B cell (primary cell): Measurements from ENCODE around the gene POLL. TPM values are rescaled to one million over a fixed set of nuclear protein-coding genes. Genes with fewer than 3 reads are reported as not detected.

Experiments
- ATAC-seq: fragments of 200-7000 bp; cut with Tn5 transposase; one replicate; pipeline ENCODE4 v1.10.0; 2021; ENCODE audit warnings: low read depth, mild to moderate bottlenecking, moderate number of reproducible peaks, moderate library complexity
- CTCF ChIA-PET: fragments of 350-600 bp; sonication (Branson Sonifier 250); formaldehyde crosslinking; loops from one replicate; lab custom pipeline; 2021; ENCODE audit warnings: antibody characterized with exemption, inconsistent platforms; lab: Charles Lee
- POLR2A ChIA-PET: fragments of 350-600 bp; sonication (Branson Sonifier 250); formaldehyde crosslinking; loops from one replicate; lab custom pipeline; 2021; ENCODE audit warnings: antibody characterized with exemption; lab: Charles Lee
- DNase-seq: peaks from one replicate; pipeline ENCODE4 v3.0.0; 2013
- H2AFZ ChIP-seq: 2 replicates; pipeline ENCODE4 v1.6.1; 2012; ENCODE audit warnings: mild to moderate bottlenecking, low read depth, low read length; ENCODE audit not compliant: insufficient read depth, poor library complexity, severe bottlenecking
- H3K27ac ChIP-seq, 2 donors: 1 replicate in 1 of 2; 2 replicates in 1 of 2; pipeline ENCODE4 v1.5.1; 2012 to 2013; ENCODE audit warnings: low read length in 2 of 2, mild to moderate bottlenecking in 2 of 2, moderate library complexity in 1 of 2
- H3K27me3 ChIP-seq, 4 experiments: fragments of 200-600 bp in 1 of 4; sonication (generic) in 1 of 4; replicated peaks in 1 of 4; 1 replicate in 2 of 4; 2 replicates in 2 of 4; pipeline versions ENCODE4 v1.6.1 to v1.7.0; 2013 to 2016; ENCODE audit warnings: low read length in 3 of 4, mild to moderate bottlenecking in 2 of 4, mixed read lengths in 1 of 4, moderate library complexity in 1 of 4; ENCODE audit not compliant: insufficient read depth in 4 of 4, control insufficient read depth in 3 of 4; ENCODE audit errors: control extremely low read depth in 1 of 4
- H3K36me3 ChIP-seq, 2 experiments: replicated peaks in 1 of 2; 1 replicate in 1 of 2; 2 replicates in 1 of 2; pipeline versions ENCODE4 v1.6.1 to v1.7.1; 2013; ENCODE audit warnings: low read length in 1 of 2; ENCODE audit not compliant: insufficient read depth in 2 of 2, control insufficient read depth in 1 of 2; ENCODE audit errors: control extremely low read depth in 1 of 2, extremely low read depth in 1 of 2
- H3K4me1 ChIP-seq, 2 donors: fragments of 200-600 bp in 1 of 2; sonication (generic) in 1 of 2; 1 replicate in 1 of 2; 2 replicates in 1 of 2; pipeline versions ENCODE4 v1.5.1 to v1.6.1; 2013 to 2017; ENCODE audit warnings: low read length in 2 of 2; ENCODE audit not compliant: control insufficient read depth in 2 of 2, insufficient read depth in 2 of 2
- H3K4me2 ChIP-seq: replicated peaks from 2 replicates; pipeline ENCODE3; 2012; ENCODE audit warnings: mild to moderate bottlenecking, low read depth, low read length; ENCODE audit not compliant: poor library complexity, severe bottlenecking
- H3K4me3 ChIP-seq, 5 experiments: fragments of 200-600 bp in 1 of 5; sonication (generic) in 1 of 5; 1 replicate in 3 of 5; 2 replicates in 2 of 5; pipeline versions ENCODE4 v1.5.1 to v1.7.0; 2011 to 2016; ENCODE audit warnings: low read length in 4 of 5, mild to moderate bottlenecking in 4 of 5, low read depth in 2 of 5, control low read depth in 1 of 5, moderate library complexity in 1 of 5; ENCODE audit not compliant: insufficient read depth in 1 of 5; ENCODE audit errors: control extremely low read depth in 1 of 5, extremely low read depth in 1 of 5
- H3K79me2 ChIP-seq: fragments of 200-600 bp; sonication (generic); one replicate; pipeline ENCODE4 v1.6.0; 2016; ENCODE audit warnings: low read length; ENCODE audit not compliant: control insufficient read depth, insufficient read depth
- H3K9ac ChIP-seq: fragments of 200-600 bp; sonication (generic); 2 replicates; pipeline ENCODE4 v1.6.1; 2017; ENCODE audit warnings: mild to moderate bottlenecking, low read length, moderate library complexity
- H3K9me3 ChIP-seq, 3 donors: one replicate each; pipeline versions ENCODE4 v1.6.1 to v1.7.1; 2013; ENCODE audit warnings: low read length in 2 of 3; ENCODE audit not compliant: control insufficient read depth in 2 of 3, insufficient read depth in 1 of 3; ENCODE audit errors: control extremely low read depth in 1 of 3
- H4K20me1 ChIP-seq: 2 replicates; pipeline ENCODE4 v1.6.0; 2012; ENCODE audit warnings: mild to moderate bottlenecking, low read length; ENCODE audit not compliant: insufficient read depth, control insufficient read depth, poor library complexity, severe bottlenecking
- H3K27ac Mint-ChIP-seq: one replicate; pipeline ENCODE4 v1.8.0; 2021; ENCODE audit warnings: mixed read lengths
- H3K27me3 Mint-ChIP-seq: one replicate; pipeline ENCODE4 v1.8.0; 2021; ENCODE audit warnings: mixed read lengths
- H3K4me1 Mint-ChIP-seq: one replicate; pipeline ENCODE4 v1.8.0; 2021; ENCODE audit warnings: mixed read lengths
- H3K4me3 Mint-ChIP-seq: one replicate; pipeline ENCODE4 v1.8.0; 2021; ENCODE audit warnings: mixed read lengths
- H3K9me3 Mint-ChIP-seq: one replicate; pipeline ENCODE4 v1.8.0; 2022; ENCODE audit warnings: mixed read lengths; ENCODE audit not compliant: insufficient read depth
- EZH2 ChIP-seq: IDR thresholded peaks from 2 replicates; pipeline ENCODE4 v1.6.1; 2012; ENCODE audit warnings: borderline replicate concordance, low read depth, mild to moderate bottlenecking, moderate library complexity, low read length; ENCODE audit not compliant: insufficient read depth, poor library complexity, severe bottlenecking
- WGBS: methylation state at CpG from one replicate; pipeline ENCODE4 v1.1.5; 2013; ENCODE audit warnings: missing lambda C conversion rate; ENCODE audit not compliant: insufficient coverage; 5-methylcytosine and 5-hydroxymethylcytosine counted together
- intact Hi-C: fragments of 100-400 bp; cut with micrococcal nuclease; formaldehyde crosslinking; loops from one replicate; pipeline ENCODE4 v1.10.0; 2022
- polyA plus RNA-seq: library from polyadenylated mRNA; depleted of rRNA; stranded (reverse); fragments of >200 nt; gene quantifications from 2 replicates; pipeline ENCODE4 v1.2.3, GENCODE V29; 2012
- total RNA-seq, 2 donors: library from RNA; stranded (reverse); fragments of 120-200 nt in 1 of 2; gene quantifications; 1 replicate in 1 of 2; 2 replicates in 1 of 2; pipeline versions ENCODE4 v1.2.3 to v1.2.4, GENCODE V29; 2013 to 2022
- TF ChIP-seq, protein P1 (sequence below): fragments of 200-600 bp; IDR thresholded peaks from one replicate; pipeline ENCODE4 v1.8.0; 2022; ENCODE audit warnings: antibody characterized with exemption, mild to moderate bottlenecking

Gene POLL
- total and polyA plus RNA-seq, 2 donors (not counting 1 experiment from before 2014, with no cell fraction given), result 46.0 to 46.7 TPM

DNA sequence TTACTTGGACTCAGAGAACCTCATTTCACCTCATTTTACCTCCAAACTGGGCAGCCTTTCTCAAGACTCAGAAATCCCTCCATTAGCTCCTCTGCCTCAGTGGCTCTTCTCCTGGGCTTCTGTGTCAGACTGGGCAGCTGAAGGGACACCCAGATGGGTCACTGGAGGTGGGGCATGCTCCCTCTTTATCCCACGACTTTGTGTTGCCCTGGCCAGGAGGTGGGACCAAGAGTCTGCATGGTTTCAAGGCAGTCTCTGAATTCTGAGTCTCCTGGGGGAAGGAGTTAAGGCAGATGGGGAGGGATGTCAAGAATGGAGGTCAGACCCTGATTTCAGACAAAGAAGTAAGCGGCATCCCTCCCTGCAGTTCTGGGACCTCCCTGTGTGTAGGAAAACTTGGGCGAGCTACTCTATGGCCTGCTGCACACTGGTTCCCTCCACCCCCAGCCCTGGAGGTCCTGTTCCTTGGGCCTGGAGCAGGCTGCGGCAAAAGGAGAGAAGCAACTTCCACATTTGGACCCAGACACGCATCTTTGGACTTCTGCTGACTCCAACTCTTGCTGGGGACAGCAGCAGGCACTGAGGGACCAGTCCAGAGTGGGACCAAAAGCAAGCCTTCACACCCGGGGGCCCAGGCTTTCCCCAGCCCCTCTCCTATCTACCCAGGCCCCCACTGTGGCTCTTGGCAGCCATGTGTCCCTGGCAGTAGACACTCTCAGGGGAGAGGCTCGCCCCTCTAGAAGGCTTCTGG, 10.8 kb downstream of the POLL start:
- Mint-ChIP-seq H3K27me3 (no peaks in the 10 kb centered on the region), H3K27ac (peak overlapping the region; percentile 32), H3K4me3 (no peak overlapping the region), H3K9me3 (no peaks in the 10 kb centered on the region), H3K4me1 (no peaks in the 10 kb centered on the region)
- H3K27me3 ChIP-seq, result no peaks in the 10 kb centered on the region
- no peaks in the 10 kb centered on the region for H3K79me2 ChIP-seq
- H3K27ac ChIP-seq, result no peak overlapping the region
- ChIA-PET CTCF (interaction anchor here (0.7 kb wide), 2 partner anchors 580 to 1238 kb away, joined by 3 to 4 read pairs; no protein-coding TSS in a partner anchor), POLR2A (no interaction called here)
- no peak overlapping the region for H2AFZ ChIP-seq
- H3K4me3 ChIP-seq, result no peak overlapping the region
- H4K20me1 ChIP-seq, result no peaks in the 10 kb centered on the region
- peaks cover 0 to 21% of the 10 kb centered on the region in 2 experiments for H3K36me3 ChIP-seq
- intact Hi-C loops, result no loop called here
- DNase-seq, result no peak
- no peak for ATAC-seq
- TF ChIP-seq, protein P1, sequence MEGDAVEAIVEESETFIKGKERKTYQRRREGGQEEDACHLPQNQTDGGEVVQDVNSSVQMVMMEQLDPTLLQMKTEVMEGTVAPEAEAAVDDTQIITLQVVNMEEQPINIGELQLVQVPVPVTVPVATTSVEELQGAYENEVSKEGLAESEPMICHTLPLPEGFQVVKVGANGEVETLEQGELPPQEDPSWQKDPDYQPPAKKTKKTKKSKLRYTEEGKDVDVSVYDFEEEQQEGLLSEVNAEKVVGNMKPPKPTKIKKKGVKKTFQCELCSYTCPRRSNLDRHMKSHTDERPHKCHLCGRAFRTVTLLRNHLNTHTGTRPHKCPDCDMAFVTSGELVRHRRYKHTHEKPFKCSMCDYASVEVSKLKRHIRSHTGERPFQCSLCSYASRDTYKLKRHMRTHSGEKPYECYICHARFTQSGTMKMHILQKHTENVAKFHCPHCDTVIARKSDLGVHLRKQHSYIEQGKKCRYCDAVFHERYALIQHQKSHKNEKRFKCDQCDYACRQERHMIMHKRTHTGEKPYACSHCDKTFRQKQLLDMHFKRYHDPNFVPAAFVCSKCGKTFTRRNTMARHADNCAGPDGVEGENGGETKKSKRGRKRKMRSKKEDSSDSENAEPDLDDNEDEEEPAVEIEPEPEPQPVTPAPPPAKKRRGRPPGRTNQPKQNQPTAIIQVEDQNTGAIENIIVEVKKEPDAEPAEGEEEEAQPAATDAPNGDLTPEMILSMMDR, result no peak
- no peak for TF ChIP-seq EZH2
- no peak overlapping the region for H3K9ac ChIP-seq
- H3K4me1 ChIP-seq, result no peaks in the 10 kb centered on the region
- peaks cover 0 to 9% (median 0%) of the 10 kb centered on the region in 3 donors for H3K9me3 ChIP-seq
- H3K4me2 ChIP-seq, result no peak overlapping the region
- WGBS, result 97% methylated on average over 7 of the region's 7 CpGs
